Tibial nerve (tissue), 3 donors: ENCODE results near the gene RILPL1.

Experiments
- CTCF ChIP-seq, 5 experiments: fragments of 200-600 bp in 3 of 5; fragments of 450-650 bp in 2 of 5; sonication (generic) in 3 of 5; IDR thresholded peaks; one replicate each; pipeline ENCODE4 v1.5.1; 2016 to 2019; ENCODE audit warnings: antibody characterized with exemption in 5 of 5, mild to moderate bottlenecking in 3 of 5, moderate library complexity in 2 of 5
- POLR2A ChIP-seq, 2 donors: fragments of 450-650 bp; IDR thresholded peaks; one replicate each; pipeline ENCODE4 v1.6.1; 2017; ENCODE audit warnings: antibody characterized with exemption in 2 of 2, mild to moderate bottlenecking in 2 of 2, moderate library complexity in 2 of 2

- TF ChIP-seq CTCF (IDR thresholded peaks at IDR 0.05) (peak; percentile 30 to 71 (median 54)), POLR2A (IDR thresholded peaks at IDR 0.05) (no peak)
Measured at GRCh38 chr12:123533672-123534643, at the start of gene RILPL1.
